ENCODE results near the gene KRT16.

Gene KRT16

GRCh38 chr17:41652461-41652970, 39.9 kb upstream of the KRT16 start:
- no peak overlapping the region for H3K4me3 ChIP-seq (ENCODE audit: low read depth, low read length)
- TF ChIP-seq, protein P1, sequence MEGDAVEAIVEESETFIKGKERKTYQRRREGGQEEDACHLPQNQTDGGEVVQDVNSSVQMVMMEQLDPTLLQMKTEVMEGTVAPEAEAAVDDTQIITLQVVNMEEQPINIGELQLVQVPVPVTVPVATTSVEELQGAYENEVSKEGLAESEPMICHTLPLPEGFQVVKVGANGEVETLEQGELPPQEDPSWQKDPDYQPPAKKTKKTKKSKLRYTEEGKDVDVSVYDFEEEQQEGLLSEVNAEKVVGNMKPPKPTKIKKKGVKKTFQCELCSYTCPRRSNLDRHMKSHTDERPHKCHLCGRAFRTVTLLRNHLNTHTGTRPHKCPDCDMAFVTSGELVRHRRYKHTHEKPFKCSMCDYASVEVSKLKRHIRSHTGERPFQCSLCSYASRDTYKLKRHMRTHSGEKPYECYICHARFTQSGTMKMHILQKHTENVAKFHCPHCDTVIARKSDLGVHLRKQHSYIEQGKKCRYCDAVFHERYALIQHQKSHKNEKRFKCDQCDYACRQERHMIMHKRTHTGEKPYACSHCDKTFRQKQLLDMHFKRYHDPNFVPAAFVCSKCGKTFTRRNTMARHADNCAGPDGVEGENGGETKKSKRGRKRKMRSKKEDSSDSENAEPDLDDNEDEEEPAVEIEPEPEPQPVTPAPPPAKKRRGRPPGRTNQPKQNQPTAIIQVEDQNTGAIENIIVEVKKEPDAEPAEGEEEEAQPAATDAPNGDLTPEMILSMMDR (IDR thresholded peaks at IDR 0.05; ENCODE audit: low read depth, low read length, missing control alignments), result no peak
- in situ Hi-C loops (cut with HindIII; ENCODE audit: low sequenced_read_pairs), result loop anchor here (25.0 kb wide), 1 partner anchor 740 kb away; no protein-coding TSS in a partner anchor
- DNase-seq (ENCODE audit: low read depth), result no peak

DNA sequence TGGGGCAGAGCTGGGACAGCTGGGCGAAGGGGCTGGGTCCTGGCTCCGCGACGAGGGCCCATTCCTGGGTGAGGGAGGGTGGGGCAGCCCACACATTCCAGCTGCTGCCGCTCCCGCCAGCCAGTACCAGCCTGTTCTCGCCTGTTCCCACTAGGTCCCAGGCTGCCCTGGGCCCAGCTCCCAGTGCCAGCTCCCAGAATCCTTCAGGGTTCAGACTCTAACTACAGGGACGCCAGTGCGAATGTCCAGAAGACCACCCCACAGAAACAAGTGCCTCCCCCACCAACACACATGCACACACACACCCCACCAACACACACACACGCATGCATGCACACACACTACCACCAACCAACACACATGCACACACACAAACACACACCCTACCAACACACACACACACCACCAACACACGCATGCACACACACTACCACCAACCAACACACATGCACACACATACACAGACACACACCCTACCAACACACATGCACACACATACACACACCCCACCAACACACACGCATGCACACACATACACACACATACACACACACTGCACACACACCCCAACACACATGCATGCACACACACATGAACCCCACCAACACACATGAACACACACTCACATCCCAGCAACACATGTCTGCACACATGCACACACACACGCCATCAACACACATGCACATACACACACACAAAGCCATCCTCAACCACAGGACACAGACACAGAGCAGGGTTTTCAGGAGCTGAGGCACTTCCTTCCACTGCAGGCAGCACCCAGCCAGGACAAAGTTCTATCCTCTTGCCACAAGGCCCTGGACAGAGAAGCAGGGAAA, 39.3 kb upstream of the KRT16 start:
- in situ Hi-C loops (cut with HindIII; ENCODE audit: low sequenced_read_pairs), result loop anchor here (25.0 kb wide), 1 partner anchor 740 kb away; no protein-coding TSS in a partner anchor
- H3K4me3 ChIP-seq (ENCODE audit: low read depth, low read length), result no peak overlapping the region
- TF ChIP-seq, protein P1 (IDR thresholded peaks at IDR 0.05; ENCODE audit: low read depth, low read length, missing control alignments), result no peak
- no peak for DNase-seq (ENCODE audit: low read depth)

GRCh38 chr17:41650794-41651624, 38.4 kb upstream of the KRT16 start:
- TF ChIP-seq, protein P1 (IDR thresholded peaks at IDR 0.05; ENCODE audit: low read depth, low read length, missing control alignments), result no peak
- H3K4me3 ChIP-seq (ENCODE audit: low read depth, low read length), result no peak overlapping the region
- DNase-seq (ENCODE audit: low read depth), result no peak
- in situ Hi-C loops (cut with HindIII; ENCODE audit: low sequenced_read_pairs), result loop anchor here (25.0 kb wide), 1 partner anchor 739 kb away; no protein-coding TSS in a partner anchor

GRCh38 chr17:41649923-41650519, 37.5 kb upstream of the KRT16 start:
- no peak overlapping the region for H3K4me3 ChIP-seq (ENCODE audit: low read depth, low read length)
- no peak for DNase-seq (ENCODE audit: low read depth)
- TF ChIP-seq, protein P1 (IDR thresholded peaks at IDR 0.05; ENCODE audit: low read depth, low read length, missing control alignments), result no peak
- in situ Hi-C loops (cut with HindIII; ENCODE audit: low sequenced_read_pairs), result loop anchor here (25.0 kb wide), 1 partner anchor 738 kb away; no protein-coding TSS in a partner anchor

DNA sequence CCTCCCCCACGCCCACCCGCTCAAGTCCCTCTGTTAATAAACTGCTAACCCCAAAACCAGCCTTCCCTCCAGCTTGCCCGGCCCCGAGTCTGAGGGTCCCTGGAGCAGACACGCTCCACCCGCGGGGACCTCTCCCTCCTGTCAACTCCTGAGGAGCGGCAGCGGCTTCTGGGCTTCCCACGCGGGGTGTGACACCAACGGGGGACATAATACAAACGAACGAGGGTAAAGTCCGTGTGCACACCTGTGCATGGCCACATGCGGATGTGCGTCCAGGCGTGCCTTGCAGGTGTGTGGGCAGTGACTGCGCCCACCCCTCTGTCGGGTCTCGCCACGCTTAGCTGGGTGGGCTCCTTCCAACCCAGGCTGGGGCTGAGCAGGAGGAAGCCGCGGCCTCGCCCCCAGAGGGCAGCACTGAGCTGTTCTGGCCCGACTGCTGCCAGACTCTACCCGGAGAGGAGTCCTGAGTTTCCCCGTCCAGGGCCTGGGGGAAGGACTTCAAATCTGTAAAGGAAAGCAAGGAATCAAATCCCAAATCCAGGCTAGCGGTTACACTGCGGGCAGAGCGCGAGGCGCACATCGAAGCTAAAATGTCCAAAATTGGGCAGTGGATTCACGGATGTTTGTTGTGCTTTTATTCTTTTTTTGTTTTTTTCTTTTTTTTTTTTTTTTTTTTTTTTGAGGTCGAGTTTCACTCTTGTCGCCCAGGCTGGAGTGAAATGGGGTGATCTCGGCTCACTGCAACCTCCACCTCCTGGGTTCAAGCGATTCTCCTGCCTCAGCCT, 36.0 kb upstream of the KRT16 start:
- TF ChIP-seq, protein P1 (IDR thresholded peaks at IDR 0.05; ENCODE audit: low read depth, low read length, missing control alignments), result peak; percentile 97
- H3K4me3 ChIP-seq (ENCODE audit: low read depth, low read length), result peak overlapping the region; percentile 38
- in situ Hi-C loops (cut with HindIII; ENCODE audit: low sequenced_read_pairs), result no loop called here
- peak; percentile 64 for DNase-seq (ENCODE audit: low read depth)
